ENCODE data around the gene OR7A10. TPM values are rescaled to one million over a fixed set of nuclear protein-coding genes. Genes with fewer than 3 reads are reported as not detected.
A peak's percentile ranks its signal among the peaks of the same experiment; 100 is the strongest.

The OR7A10 gene
- total and polyA plus RNA-seq, 7 donors: not detected

DNA sequence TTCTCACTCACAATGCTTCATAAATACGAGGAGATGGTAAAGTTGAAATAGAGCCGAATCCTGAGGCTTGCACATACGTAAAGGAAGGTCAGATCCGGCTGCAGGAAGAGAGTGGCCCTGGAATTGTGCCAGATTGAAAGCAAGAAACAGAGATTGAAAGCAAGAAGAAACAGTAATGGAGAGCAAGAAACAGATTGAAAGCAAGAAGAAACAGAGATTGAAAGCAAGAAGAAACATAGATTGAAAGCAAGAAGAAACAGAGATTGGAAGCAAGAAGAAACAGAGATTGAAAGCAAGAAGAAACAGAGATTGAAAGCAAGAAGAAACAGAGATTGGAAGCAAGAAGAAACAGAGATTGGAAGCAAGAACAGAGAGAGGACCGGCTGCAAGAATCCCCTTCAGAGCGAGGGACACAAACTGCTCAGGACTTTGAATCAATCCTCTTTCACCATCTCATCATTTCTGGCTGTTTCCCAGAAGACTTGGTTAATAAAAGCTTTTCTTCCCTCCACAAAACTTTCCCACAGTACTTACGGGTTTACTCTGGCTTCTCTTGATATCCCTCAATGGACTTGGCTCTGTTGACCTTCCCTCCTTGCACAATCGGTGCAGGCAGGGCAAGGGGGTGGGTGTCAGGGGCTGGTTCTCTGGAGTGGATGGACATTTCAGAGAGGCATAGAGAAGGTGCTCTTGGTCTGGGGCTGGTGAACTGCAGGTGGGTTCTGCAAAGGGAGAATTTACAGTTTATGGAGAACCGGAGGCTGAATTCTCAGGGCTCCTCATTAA lies 39.3 kb downstream of the OR7A10 start:
- Histone ChIP-seq H3K27ac (no peak overlapping the region), H3K27me3 (ENCODE audit: insufficient read depth in 3 of 3, low read length in 2 of 3) (no peaks in the 10 kb centered on the region), H3K9me3 (no peaks in the 10 kb centered on the region), H3K4me1 (no peaks in the 10 kb centered on the region), H3K4me3 (no peak overlapping the region), H3K36me3 (ENCODE audit: insufficient read depth in 1 of 2, low read depth in 1 of 2) (no peaks in the 10 kb centered on the region)
- 41 to 44% (median 43%) methylated on average over 9 of the region's 9 CpGs for WGBS, 3 donors
- intact Hi-C loops (cut with DNase I): no loop called here
- ATAC-seq (peak in 1 of 4 donors; percentile 42), DNase-seq (peak in 1 of 2 donors; percentile 65)
- TF ChIP-seq, protein P1, sequence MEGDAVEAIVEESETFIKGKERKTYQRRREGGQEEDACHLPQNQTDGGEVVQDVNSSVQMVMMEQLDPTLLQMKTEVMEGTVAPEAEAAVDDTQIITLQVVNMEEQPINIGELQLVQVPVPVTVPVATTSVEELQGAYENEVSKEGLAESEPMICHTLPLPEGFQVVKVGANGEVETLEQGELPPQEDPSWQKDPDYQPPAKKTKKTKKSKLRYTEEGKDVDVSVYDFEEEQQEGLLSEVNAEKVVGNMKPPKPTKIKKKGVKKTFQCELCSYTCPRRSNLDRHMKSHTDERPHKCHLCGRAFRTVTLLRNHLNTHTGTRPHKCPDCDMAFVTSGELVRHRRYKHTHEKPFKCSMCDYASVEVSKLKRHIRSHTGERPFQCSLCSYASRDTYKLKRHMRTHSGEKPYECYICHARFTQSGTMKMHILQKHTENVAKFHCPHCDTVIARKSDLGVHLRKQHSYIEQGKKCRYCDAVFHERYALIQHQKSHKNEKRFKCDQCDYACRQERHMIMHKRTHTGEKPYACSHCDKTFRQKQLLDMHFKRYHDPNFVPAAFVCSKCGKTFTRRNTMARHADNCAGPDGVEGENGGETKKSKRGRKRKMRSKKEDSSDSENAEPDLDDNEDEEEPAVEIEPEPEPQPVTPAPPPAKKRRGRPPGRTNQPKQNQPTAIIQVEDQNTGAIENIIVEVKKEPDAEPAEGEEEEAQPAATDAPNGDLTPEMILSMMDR (IDR thresholded peaks at IDR 0.05): no peak

DNA sequence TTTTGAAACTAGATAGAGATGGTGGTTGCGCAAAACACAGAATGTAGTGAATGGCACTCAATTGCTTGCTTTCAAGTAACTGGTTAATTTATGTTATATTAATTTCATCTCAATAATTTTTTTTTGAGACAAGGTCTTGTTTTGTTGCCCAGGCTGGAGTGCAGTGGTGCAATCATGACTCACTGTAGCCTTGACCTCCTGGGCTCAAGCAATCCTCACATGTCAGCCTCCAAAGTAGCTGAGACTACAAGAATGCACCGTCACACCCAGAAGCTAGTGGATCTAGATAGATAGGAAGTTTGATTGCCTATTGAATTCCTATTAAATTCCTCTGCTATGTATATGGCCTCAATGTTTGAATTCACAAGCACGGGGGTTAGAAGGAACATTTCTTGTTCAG lies 44.0 kb downstream of the OR7A10 start:
- ATAC-seq (no peak), DNase-seq (no peak)
- Histone ChIP-seq H3K9me3 (no peaks in the 10 kb centered on the region), H3K36me3 (ENCODE audit: insufficient read depth in 1 of 2, low read depth in 1 of 2) (no peaks in the 10 kb centered on the region), H3K27ac (no peak overlapping the region), H3K4me3 (no peak overlapping the region), H3K27me3 (ENCODE audit: insufficient read depth in 3 of 3, low read length in 2 of 3) (no peaks in the 10 kb centered on the region), H3K4me1 (no peaks in the 10 kb centered on the region)
- TF ChIP-seq, protein P1 (IDR thresholded peaks at IDR 0.05): no peak
- 75 to 85% (median 82%) methylated on average over 3 of the region's 3 CpGs for WGBS, 3 donors
- intact Hi-C loops (cut with DNase I): no loop called here

DNA sequence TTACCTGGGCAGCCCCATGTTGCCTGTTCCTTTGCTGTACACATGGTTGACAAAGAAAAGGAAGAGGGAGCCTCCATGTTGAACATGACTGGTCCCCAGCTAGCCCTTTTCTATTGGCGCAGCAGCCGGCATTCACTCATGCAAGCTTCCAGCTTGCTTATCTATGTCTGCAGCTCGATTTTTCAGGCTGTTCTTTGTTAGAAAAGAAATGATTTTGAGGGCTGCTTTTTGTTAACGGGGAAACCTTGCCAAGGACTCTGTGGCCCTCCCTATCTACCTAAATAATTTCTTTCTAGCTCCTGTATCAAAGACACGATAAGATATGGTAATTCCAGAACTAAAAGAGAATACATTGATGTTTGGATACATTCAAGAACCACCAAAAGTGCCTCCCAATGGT lies 50.0 kb downstream of the OR7A10 start:
- H3K4me1 ChIP-seq: no peaks in the 10 kb centered on the region
- DNase-seq (no peak), ATAC-seq (no peak)
- TF ChIP-seq, protein P1 (IDR thresholded peaks at IDR 0.05): no peak
- H3K27me3 ChIP-seq (ENCODE audit: insufficient read depth in 3 of 3, low read length in 2 of 3): peaks cover 0 to 2% (median 0%) of the 10 kb centered on the region in 3 donors
- no peak overlapping the region for H3K27ac ChIP-seq
- intact Hi-C loops (cut with DNase I): no loop called here
- no peaks in the 10 kb centered on the region for H3K9me3 ChIP-seq
- WGBS, 3 donors: 70 to 77% (median 73%) methylated on average over 5 of the region's 5 CpGs
- H3K4me3 ChIP-seq: no peak overlapping the region
- no peaks in the 10 kb centered on the region for H3K36me3 ChIP-seq (ENCODE audit: insufficient read depth in 1 of 2, low read depth in 1 of 2)

DNA sequence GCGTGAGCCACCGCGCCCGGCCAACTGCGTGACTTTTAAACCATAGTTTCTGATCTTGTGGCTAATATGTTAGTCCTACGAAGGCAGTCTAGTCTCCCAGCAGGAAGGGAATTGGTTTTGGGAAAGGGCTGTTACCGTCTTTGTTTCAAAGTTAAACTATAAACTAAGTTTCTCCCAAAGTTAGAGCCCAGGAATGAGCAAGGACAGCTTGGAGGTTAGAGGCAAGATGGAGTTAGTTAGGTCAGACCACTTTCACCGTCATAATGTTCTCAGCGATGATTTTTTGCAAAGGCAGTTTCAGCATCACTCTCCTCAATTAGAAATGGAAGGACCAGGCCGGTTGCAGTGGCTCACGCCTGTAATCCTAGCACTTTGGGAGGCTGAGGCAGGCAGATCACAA lies 52.7 kb downstream of the OR7A10 start:
- H3K4me3 ChIP-seq: no peak overlapping the region
- H3K4me1 ChIP-seq: no peaks in the 10 kb centered on the region
- no peaks in the 10 kb centered on the region for H3K36me3 ChIP-seq (ENCODE audit: insufficient read depth in 1 of 2, low read depth in 1 of 2)
- 88 to 92% (median 91%) methylated on average over 11 of the region's 11 CpGs for WGBS, 3 donors
- ATAC-seq (no peak), DNase-seq (no peak)
- peaks cover 0 to 2% (median 0%) of the 10 kb centered on the region in 3 donors for H3K27me3 ChIP-seq (ENCODE audit: insufficient read depth in 3 of 3, low read length in 2 of 3)
- intact Hi-C loops (cut with DNase I): no loop called here
- no peak overlapping the region for H3K27ac ChIP-seq
- no peaks in the 10 kb centered on the region for H3K9me3 ChIP-seq
- TF ChIP-seq, protein P1 (IDR thresholded peaks at IDR 0.05): no peak
